ENCODE data around the gene EPHA3. TPM values are rescaled to one million over a fixed set of nuclear protein-coding genes. Genes with fewer than 3 reads are reported as not detected.

The EPHA3 gene
- total RNA-seq, 1 experiment from 2014 or later, result not detected

DNA sequence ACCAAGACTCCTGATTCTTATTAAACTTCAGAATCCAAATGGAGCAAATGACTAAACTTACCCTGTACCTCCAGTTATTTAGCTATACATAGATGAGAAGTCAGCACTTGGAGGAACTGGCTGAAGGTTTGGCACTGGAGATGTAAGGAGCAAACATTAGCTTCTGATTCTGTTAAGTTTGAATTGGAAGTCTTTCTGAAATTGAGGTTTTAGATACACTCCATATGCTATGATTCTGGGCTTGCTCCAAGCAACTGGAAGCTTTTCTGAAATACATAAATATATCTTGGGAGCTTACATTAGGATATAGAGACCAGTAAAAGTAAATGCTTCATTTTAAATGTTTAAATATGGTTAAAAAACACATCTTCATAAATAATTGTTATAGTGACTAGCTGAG lies 333.7 kb downstream of the EPHA3 start:
- TF ChIP-seq, protein P1, sequence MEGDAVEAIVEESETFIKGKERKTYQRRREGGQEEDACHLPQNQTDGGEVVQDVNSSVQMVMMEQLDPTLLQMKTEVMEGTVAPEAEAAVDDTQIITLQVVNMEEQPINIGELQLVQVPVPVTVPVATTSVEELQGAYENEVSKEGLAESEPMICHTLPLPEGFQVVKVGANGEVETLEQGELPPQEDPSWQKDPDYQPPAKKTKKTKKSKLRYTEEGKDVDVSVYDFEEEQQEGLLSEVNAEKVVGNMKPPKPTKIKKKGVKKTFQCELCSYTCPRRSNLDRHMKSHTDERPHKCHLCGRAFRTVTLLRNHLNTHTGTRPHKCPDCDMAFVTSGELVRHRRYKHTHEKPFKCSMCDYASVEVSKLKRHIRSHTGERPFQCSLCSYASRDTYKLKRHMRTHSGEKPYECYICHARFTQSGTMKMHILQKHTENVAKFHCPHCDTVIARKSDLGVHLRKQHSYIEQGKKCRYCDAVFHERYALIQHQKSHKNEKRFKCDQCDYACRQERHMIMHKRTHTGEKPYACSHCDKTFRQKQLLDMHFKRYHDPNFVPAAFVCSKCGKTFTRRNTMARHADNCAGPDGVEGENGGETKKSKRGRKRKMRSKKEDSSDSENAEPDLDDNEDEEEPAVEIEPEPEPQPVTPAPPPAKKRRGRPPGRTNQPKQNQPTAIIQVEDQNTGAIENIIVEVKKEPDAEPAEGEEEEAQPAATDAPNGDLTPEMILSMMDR (IDR thresholded peaks at IDR 0.05; ENCODE audit: insufficient read depth in 1 of 2, low read depth in 1 of 2, low read length in 1 of 2, severe bottlenecking in 1 of 2, unreplicated experiment in 1 of 2), result no peak
- DNase-seq, result no peak
- H3K4me1 ChIP-seq, result no peaks in the 10 kb centered on the region
- H3K27ac Mint-ChIP-seq (ENCODE audit: unreplicated experiment), result no peak overlapping the region
- BruUV-seq (replicated peaks), result no TSS peak
- H3K4me3 ChIP-seq (ENCODE audit: low read depth, low read length), result no peak overlapping the region
- H3K4me3 Mint-ChIP-seq (ENCODE audit: unreplicated experiment), result no peak overlapping the region
- POLR2A ChIA-PET, result no interaction called here
- H3K9me3 ChIP-seq, result no peaks in the 10 kb centered on the region
- intact Hi-C loops (cut with micrococcal nuclease; ENCODE audit: unreplicated experiment), result no loop called here
- no peaks in the 10 kb centered on the region for H3K4me1 Mint-ChIP-seq (ENCODE audit: low read depth, unreplicated experiment)
- H3K9me3 Mint-ChIP-seq (ENCODE audit: unreplicated experiment), result no peaks in the 10 kb centered on the region
- no peaks in the 10 kb centered on the region for H3K27me3 ChIP-seq (replicated peaks; ENCODE audit: control insufficient read depth, insufficient read depth, low read length)
- CTCF ChIA-PET, result no interaction called here
- no peaks in the 10 kb centered on the region for H3K36me3 Mint-ChIP-seq (ENCODE audit: insufficient read depth, unreplicated experiment)
- peaks cover 7% of the 10 kb centered on the region for H3K27me3 Mint-ChIP-seq (ENCODE audit: insufficient read depth, unreplicated experiment)
- H3K36me3 ChIP-seq (ENCODE audit: control insufficient read depth, insufficient read depth, low read length), result no peaks in the 10 kb centered on the region

DNA sequence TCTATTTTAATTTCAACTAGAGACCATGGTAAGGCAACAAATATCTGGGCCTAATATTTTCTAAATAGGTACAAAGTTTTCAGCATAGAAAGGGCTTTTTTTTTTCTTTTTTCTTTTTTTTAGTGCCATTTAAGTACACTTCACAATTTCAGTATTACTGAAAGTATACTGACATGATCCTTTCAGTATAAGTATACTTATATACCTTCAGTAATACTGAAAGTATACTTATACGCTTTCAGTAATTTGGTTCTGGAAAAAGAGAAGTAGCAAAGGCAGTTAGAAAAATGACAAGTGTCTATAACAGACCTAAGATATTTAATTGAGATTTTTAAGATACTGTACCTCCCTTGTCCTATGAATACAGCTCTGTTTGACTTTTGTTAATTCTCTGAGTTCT lies 339.2 kb downstream of the EPHA3 start:
- Mint-ChIP-seq H3K9me3 (ENCODE audit: unreplicated experiment) (no peaks in the 10 kb centered on the region), H3K36me3 (ENCODE audit: insufficient read depth, unreplicated experiment) (no peaks in the 10 kb centered on the region), H3K4me3 (ENCODE audit: unreplicated experiment) (no peak overlapping the region), H3K4me1 (ENCODE audit: low read depth, unreplicated experiment) (no peaks in the 10 kb centered on the region), H3K27me3 (ENCODE audit: insufficient read depth, unreplicated experiment) (peaks cover 3% of the 10 kb centered on the region), H3K27ac (ENCODE audit: unreplicated experiment) (no peak overlapping the region)
- H3K9me3 ChIP-seq, result no peaks in the 10 kb centered on the region
- ChIA-PET POLR2A (no interaction called here), CTCF (no interaction called here)
- no peaks in the 10 kb centered on the region for H3K4me1 ChIP-seq
- no peaks in the 10 kb centered on the region for H3K27me3 ChIP-seq (replicated peaks; ENCODE audit: control insufficient read depth, insufficient read depth, low read length)
- no peak overlapping the region for H3K4me3 ChIP-seq (ENCODE audit: low read depth, low read length)
- no peaks in the 10 kb centered on the region for H3K36me3 ChIP-seq (ENCODE audit: control insufficient read depth, insufficient read depth, low read length)
- TF ChIP-seq, protein P1 (IDR thresholded peaks at IDR 0.05; ENCODE audit: insufficient read depth in 1 of 2, low read depth in 1 of 2, low read length in 1 of 2, severe bottlenecking in 1 of 2, unreplicated experiment in 1 of 2), result no peak
- no TSS peak for BruUV-seq (replicated peaks)
- intact Hi-C loops (cut with micrococcal nuclease; ENCODE audit: unreplicated experiment), result no loop called here
- DNase-seq, result no peak

DNA sequence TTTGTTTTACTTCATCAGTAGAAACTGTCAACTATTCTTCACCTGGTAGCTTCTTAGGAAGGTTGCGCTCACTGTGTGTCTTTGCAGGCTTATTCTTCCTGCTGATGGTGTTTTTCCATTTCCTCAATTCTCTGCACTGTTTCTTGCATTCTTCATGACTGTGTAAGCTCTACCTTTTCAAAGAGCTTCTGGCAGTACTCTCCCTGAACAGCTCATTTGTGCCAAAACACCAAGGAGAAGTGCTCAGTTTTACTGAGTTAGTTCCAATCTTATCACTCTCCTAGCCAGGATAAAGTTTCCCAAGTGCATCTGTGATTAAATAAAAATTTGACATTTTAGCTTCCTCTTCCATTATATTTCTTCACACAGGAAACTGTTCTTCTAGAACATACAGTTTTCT lies 339.8 kb downstream of the EPHA3 start:
- H3K9me3 Mint-ChIP-seq (ENCODE audit: unreplicated experiment), result no peaks in the 10 kb centered on the region
- BruUV-seq (replicated peaks), result no TSS peak
- H3K4me1 Mint-ChIP-seq (ENCODE audit: low read depth, unreplicated experiment), result no peaks in the 10 kb centered on the region
- Histone ChIP-seq H3K9me3 (no peaks in the 10 kb centered on the region), H3K27me3 (replicated peaks; ENCODE audit: control insufficient read depth, insufficient read depth, low read length) (no peaks in the 10 kb centered on the region), H3K4me1 (no peaks in the 10 kb centered on the region), H3K4me3 (ENCODE audit: low read depth, low read length) (no peak overlapping the region), H3K36me3 (ENCODE audit: control insufficient read depth, insufficient read depth, low read length) (no peaks in the 10 kb centered on the region)
- H3K27ac Mint-ChIP-seq (ENCODE audit: unreplicated experiment), result no peak overlapping the region
- H3K27me3 Mint-ChIP-seq (ENCODE audit: insufficient read depth, unreplicated experiment), result peaks cover 3% of the 10 kb centered on the region
- CTCF ChIA-PET, result no interaction called here
- no peak overlapping the region for H3K4me3 Mint-ChIP-seq (ENCODE audit: unreplicated experiment)
- DNase-seq, result no peak
- POLR2A ChIA-PET, result no interaction called here
- H3K36me3 Mint-ChIP-seq (ENCODE audit: insufficient read depth, unreplicated experiment), result no peaks in the 10 kb centered on the region
- TF ChIP-seq, protein P1 (IDR thresholded peaks at IDR 0.05; ENCODE audit: insufficient read depth in 1 of 2, low read depth in 1 of 2, low read length in 1 of 2, severe bottlenecking in 1 of 2, unreplicated experiment in 1 of 2), result no peak
- intact Hi-C loops (cut with micrococcal nuclease; ENCODE audit: unreplicated experiment), result no loop called here
